Measurements from ENCODE around the gene GNRHR. TPM values are rescaled to one million over a fixed set of nuclear protein-coding genes. Genes with fewer than 3 reads are reported as not detected.

The GNRHR gene
- total RNA-seq, 2 experiments from 2014 or later = not detected

DNA sequence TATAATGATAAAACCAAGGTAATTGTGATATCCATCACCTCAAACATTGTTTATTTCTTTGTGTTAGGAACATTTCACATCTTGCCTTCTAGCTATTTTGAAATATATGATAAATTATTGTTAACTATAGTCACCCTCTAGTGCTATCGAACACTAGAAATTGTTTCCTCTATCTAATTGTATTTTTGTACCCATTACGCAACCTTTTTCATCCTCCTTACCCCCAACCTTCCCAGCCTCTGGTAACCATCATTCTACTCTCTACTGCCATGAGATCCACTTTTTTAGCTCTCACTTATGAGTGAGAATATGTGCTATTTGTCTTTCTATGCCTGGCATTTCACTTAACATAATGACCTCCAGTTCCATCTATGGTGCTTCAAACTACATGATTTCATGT lies 49.3 kb downstream of the GNRHR start:
- Histone ChIP-seq H3K4me3 (ENCODE audit: low read depth, low read length, poor library complexity, severe bottlenecking) (no peak overlapping the region), H3K36me3 (ENCODE audit: insufficient read depth, low read length) (peaks cover 63% of the 10 kb centered on the region), H2AFZ (ENCODE audit: low read length) (no peak overlapping the region), H3K9me2 (ENCODE audit: insufficient read depth, low read length) (no peaks in the 10 kb centered on the region), H3K27ac (ENCODE audit: low read depth, low read length, poor library complexity, severe bottlenecking) (no peak overlapping the region), H3K4me2 (ENCODE audit: low read length) (no peak overlapping the region), H4K20me1 (ENCODE audit: insufficient read depth, low read length) (no peaks in the 10 kb centered on the region), H3K9me3 (ENCODE audit: low read length) (peaks cover 50% of the 10 kb centered on the region), H3K4me1 (ENCODE audit: insufficient read depth, low read length, poor library complexity, severe bottlenecking) (peaks cover 20% of the 10 kb centered on the region), H3K79me2 (ENCODE audit: insufficient read depth, low read depth, low read length) (peaks cover 79% of the 10 kb centered on the region)
- CTCF ChIA-PET (ENCODE audit: unreplicated experiment) = no interaction called here
- TF ChIP-seq EZH2phosphoT487 (IDR thresholded peaks at IDR 0.05; ENCODE audit: borderline replicate concordance, low read depth, low read length) (no peak), CTCF (conservative IDR thresholded peaks at IDR 0.05; ENCODE audit: low read length) (no peak)
- intact Hi-C loops (cut with micrococcal nuclease; ENCODE audit: unreplicated experiment) = no loop called here
- POLR2A ChIA-PET = interaction anchor here (0.6 kb wide), 1 partner anchor 53 kb away, joined by 3 read pairs; no protein-coding TSS in a partner anchor
- DNase-seq (ENCODE audit: low spot score) = no peak
- BruUV-seq (replicated peaks) = no TSS peak

- ChIA-PET POLR2A (interaction anchor here (0.7 to 2.0 kb wide), 10 partner anchors 13 to 227 kb away, joined by 3 to 9 read pairs (median 4); no protein-coding TSS in a partner anchor), CTCF (ENCODE audit: unreplicated experiment) (no interaction called here)
- Histone ChIP-seq H4K20me1 (ENCODE audit: insufficient read depth, low read length) (no peaks in the 10 kb centered on the region), H3K4me2 (ENCODE audit: low read length) (peak overlapping the region; percentile 86), H3K79me2 (ENCODE audit: insufficient read depth, low read depth, low read length) (peaks cover 86% of the 10 kb centered on the region), H3K27ac (ENCODE audit: low read depth, low read length, poor library complexity, severe bottlenecking) (peak overlapping the region; percentile 65), H3K36me3 (ENCODE audit: insufficient read depth, low read length) (peaks cover 55% of the 10 kb centered on the region), H3K4me1 (ENCODE audit: insufficient read depth, low read length, poor library complexity, severe bottlenecking) (peaks cover 34% of the 10 kb centered on the region), H3K4me3 (ENCODE audit: low read depth, low read length, poor library complexity, severe bottlenecking) (peak overlapping the region; percentile 90), H2AFZ (ENCODE audit: low read length) (peak overlapping the region; percentile 96; the same call in 1 of the 2 replicates), H3K9me3 (ENCODE audit: low read length) (peaks cover 33% of the 10 kb centered on the region), H3K9me2 (ENCODE audit: insufficient read depth, low read length) (no peaks in the 10 kb centered on the region)
- intact Hi-C loops (cut with micrococcal nuclease; ENCODE audit: unreplicated experiment) = no loop called here
- no TSS peak for BruUV-seq (replicated peaks)
- no peak for DNase-seq (ENCODE audit: low spot score)
- no peak for TF ChIP-seq CTCF (conservative IDR thresholded peaks at IDR 0.05; ENCODE audit: low read length)
- TF ChIP-seq EZH2phosphoT487 (IDR thresholded peaks at IDR 0.05; ENCODE audit: borderline replicate concordance, low read depth, low read length) = no peak
These were observed 52.0 kb downstream of the GNRHR start for GRCh38 chr4:67702166-67702565.

GRCh38 chr4:67701517-67701850 lies 52.7 kb downstream of the GNRHR start:
- Histone ChIP-seq H3K36me3 (ENCODE audit: insufficient read depth, low read length) (peaks cover 55% of the 10 kb centered on the region), H3K4me1 (ENCODE audit: insufficient read depth, low read length, poor library complexity, severe bottlenecking) (peaks cover 34% of the 10 kb centered on the region), H4K20me1 (ENCODE audit: insufficient read depth, low read length) (no peaks in the 10 kb centered on the region), H3K79me2 (ENCODE audit: insufficient read depth, low read depth, low read length) (peaks cover 86% of the 10 kb centered on the region), H3K27ac (ENCODE audit: low read depth, low read length, poor library complexity, severe bottlenecking) (peak overlapping the region; percentile 65), H3K4me2 (ENCODE audit: low read length) (peak overlapping the region; percentile 86), H3K9me3 (ENCODE audit: low read length) (peaks cover 30% of the 10 kb centered on the region), H2AFZ (ENCODE audit: low read length) (peak overlapping the region; percentile 96), H3K9me2 (ENCODE audit: insufficient read depth, low read length) (no peaks in the 10 kb centered on the region), H3K4me3 (ENCODE audit: low read depth, low read length, poor library complexity, severe bottlenecking) (peak overlapping the region; percentile 90)
- no peak for DNase-seq (ENCODE audit: low spot score)
- CTCF ChIA-PET (ENCODE audit: unreplicated experiment) = interaction anchor here (1.0 kb wide), 1 partner anchor 155 kb away, joined by 3 read pairs; no protein-coding TSS in a partner anchor
- POLR2A ChIA-PET = interaction anchor here (0.5 to 2.0 kb wide), 16 partner anchors 14 to 242 kb away, joined by 3 to 9 read pairs (median 4); partner anchors contain the start of gene STAP1
- BruUV-seq (replicated peaks) = TSS peak; percentile 89
- TF ChIP-seq EZH2phosphoT487 (IDR thresholded peaks at IDR 0.05; ENCODE audit: borderline replicate concordance, low read depth, low read length) (no peak), CTCF (conservative IDR thresholded peaks at IDR 0.05; ENCODE audit: low read length) (no peak)
- intact Hi-C loops (cut with micrococcal nuclease; ENCODE audit: unreplicated experiment) = loop anchor here (1.0 kb wide), 1 partner anchor 152 kb away; no protein-coding TSS in a partner anchor

Data from OCI-LY7 (cell line).